ENCODE data around the gene SIN3B.

Gene SIN3B

GRCh38 chr19:16903347-16903746 lies 74.1 kb downstream of the SIN3B start:
- H3K9me3 ChIP-seq (ENCODE audit: insufficient read depth, low read depth, low read length), result peaks cover 6% of the 10 kb centered on the region
- no peak overlapping the region for H4K8ac ChIP-seq (ENCODE audit: low read depth, low read length)
- no peak overlapping the region for H3K4me2 ChIP-seq (ENCODE audit: low read length)
- H2BK12ac ChIP-seq (ENCODE audit: low read length), result no peak overlapping the region
- H4K12ac ChIP-seq (ENCODE audit: low read depth, low read length), result no peak overlapping the region
- H3K4ac ChIP-seq (ENCODE audit: low read depth, low read length), result no peak overlapping the region
- H3K23ac ChIP-seq (ENCODE audit: low read length), result no peak overlapping the region
- no peaks in the 10 kb centered on the region for H3K79me2 ChIP-seq (ENCODE audit: control insufficient read depth, insufficient read depth, low read length, poor library complexity)
- no peak overlapping the region for H3K14ac ChIP-seq (ENCODE audit: low read length)
- H3K27me3 ChIP-seq (ENCODE audit: insufficient read depth, low read length), result no peaks in the 10 kb centered on the region
- H4K91ac ChIP-seq (ENCODE audit: low read depth, low read length), result no peak overlapping the region
- no peak for DNase-seq
- H3K36me3 ChIP-seq (ENCODE audit: control insufficient read depth in 1 of 2, insufficient read depth in 2 of 2, low read length in 2 of 2), result no peaks in the 10 kb centered on the region
- no peak overlapping the region for H3K18ac ChIP-seq (ENCODE audit: low read length)
- H2AFZ ChIP-seq (ENCODE audit: insufficient read depth, low read length, poor library complexity), result no peak overlapping the region
- H3K9ac ChIP-seq (ENCODE audit: low read length), result no peak overlapping the region
- no peak overlapping the region for H2AK5ac ChIP-seq (ENCODE audit: low read length)
- no peak overlapping the region for H2BK5ac ChIP-seq (ENCODE audit: low read depth, low read length, poor library complexity)
- no peaks in the 10 kb centered on the region for H3K79me1 ChIP-seq (ENCODE audit: low read length)
- H3K4me3 ChIP-seq (ENCODE audit: low read depth, low read length), result no peak overlapping the region
- H2BK120ac ChIP-seq (ENCODE audit: insufficient read depth, low read length, poor library complexity), result no peak overlapping the region
- H3K27ac ChIP-seq (ENCODE audit: low read depth, low read length), result no peak overlapping the region
- H3K4me1 ChIP-seq (ENCODE audit: control insufficient read depth in 1 of 2, insufficient read depth in 2 of 2, low read length in 2 of 2), result no peaks in the 10 kb centered on the region
- WGBS (ENCODE audit: extremely low coverage, insufficient coverage, insufficient read length), result no CpG with 5 or more reads among the region's 7 CpGs

- Histone ChIP-seq H4K91ac (ENCODE audit: low read depth, low read length) (no peak overlapping the region), H3K27me3 (ENCODE audit: insufficient read depth, low read length) (no peaks in the 10 kb centered on the region), H3K36me3 (ENCODE audit: control insufficient read depth in 1 of 2, insufficient read depth in 2 of 2, low read length in 2 of 2) (no peaks in the 10 kb centered on the region), H3K4me3 (ENCODE audit: low read depth, low read length) (no peak overlapping the region), H3K23ac (ENCODE audit: low read length) (no peak overlapping the region), H4K8ac (ENCODE audit: low read depth, low read length) (no peak overlapping the region), H3K4me1 (ENCODE audit: control insufficient read depth in 1 of 2, insufficient read depth in 2 of 2, low read length in 2 of 2) (no peaks in the 10 kb centered on the region), H2AK5ac (ENCODE audit: low read length) (no peak overlapping the region), H3K9me3 (ENCODE audit: insufficient read depth, low read depth, low read length) (peaks cover 6% of the 10 kb centered on the region), H2BK12ac (ENCODE audit: low read length) (no peak overlapping the region), H3K18ac (ENCODE audit: low read length) (no peak overlapping the region), H3K79me2 (ENCODE audit: control insufficient read depth, insufficient read depth, low read length, poor library complexity) (no peaks in the 10 kb centered on the region), H4K12ac (ENCODE audit: low read depth, low read length) (no peak overlapping the region), H3K14ac (ENCODE audit: low read length) (no peak overlapping the region), H2BK5ac (ENCODE audit: low read depth, low read length, poor library complexity) (no peak overlapping the region), H2BK120ac (ENCODE audit: insufficient read depth, low read length, poor library complexity) (no peak overlapping the region), H3K79me1 (ENCODE audit: low read length) (no peaks in the 10 kb centered on the region), H2AFZ (ENCODE audit: insufficient read depth, low read length, poor library complexity) (no peak overlapping the region), H3K4ac (ENCODE audit: low read depth, low read length) (no peak overlapping the region), H3K27ac (ENCODE audit: low read depth, low read length) (no peak overlapping the region), H3K9ac (ENCODE audit: low read length) (no peak overlapping the region), H3K4me2 (ENCODE audit: low read length) (no peak overlapping the region)
- no peak for DNase-seq
- WGBS (ENCODE audit: extremely low coverage, insufficient coverage, insufficient read length), result no CpG with 5 or more reads among the region's 5 CpGs
Observed at GRCh38 chr19:16904599-16904998, 75.4 kb downstream of the SIN3B start.

GRCh38 chr19:16908759-16909158 lies 79.6 kb downstream of the SIN3B start:
- Histone ChIP-seq H3K79me2 (ENCODE audit: control insufficient read depth, insufficient read depth, low read length, poor library complexity) (no peaks in the 10 kb centered on the region), H3K4me3 (ENCODE audit: low read depth, low read length) (no peak overlapping the region), H3K4ac (ENCODE audit: low read depth, low read length) (no peak overlapping the region), H2AFZ (ENCODE audit: insufficient read depth, low read length, poor library complexity) (no peak overlapping the region), H3K18ac (ENCODE audit: low read length) (no peak overlapping the region), H4K12ac (ENCODE audit: low read depth, low read length) (no peak overlapping the region), H3K14ac (ENCODE audit: low read length) (no peak overlapping the region), H3K4me2 (ENCODE audit: low read length) (no peak overlapping the region), H3K36me3 (ENCODE audit: control insufficient read depth in 1 of 2, insufficient read depth in 2 of 2, low read length in 2 of 2) (no peaks in the 10 kb centered on the region), H3K27ac (ENCODE audit: low read depth, low read length) (no peak overlapping the region), H3K9ac (ENCODE audit: low read length) (no peak overlapping the region), H2AK5ac (ENCODE audit: low read length) (no peak overlapping the region), H3K4me1 (ENCODE audit: control insufficient read depth in 1 of 2, insufficient read depth in 2 of 2, low read length in 2 of 2) (no peaks in the 10 kb centered on the region), H3K27me3 (ENCODE audit: insufficient read depth, low read length) (peaks cover 2% of the 10 kb centered on the region), H2BK12ac (ENCODE audit: low read length) (no peak overlapping the region), H2BK5ac (ENCODE audit: low read depth, low read length, poor library complexity) (no peak overlapping the region), H3K79me1 (ENCODE audit: low read length) (no peaks in the 10 kb centered on the region), H3K23ac (ENCODE audit: low read length) (peak overlapping the region; percentile 47), H3K9me3 (ENCODE audit: insufficient read depth, low read depth, low read length) (peaks cover 15% of the 10 kb centered on the region), H4K91ac (ENCODE audit: low read depth, low read length) (no peak overlapping the region), H2BK120ac (ENCODE audit: insufficient read depth, low read length, poor library complexity) (no peak overlapping the region), H4K8ac (ENCODE audit: low read depth, low read length) (no peak overlapping the region)
- DNase-seq, result no peak
- no CpG with 5 or more reads among the region's 12 CpGs for WGBS (ENCODE audit: extremely low coverage, insufficient coverage, insufficient read length)

GRCh38 chr19:16911046-16911445 lies 81.8 kb downstream of the SIN3B start:
- Histone ChIP-seq H2BK120ac (ENCODE audit: insufficient read depth, low read length, poor library complexity) (no peak overlapping the region), H3K4ac (ENCODE audit: low read depth, low read length) (no peak overlapping the region), H2AFZ (ENCODE audit: insufficient read depth, low read length, poor library complexity) (no peak overlapping the region), H2BK5ac (ENCODE audit: low read depth, low read length, poor library complexity) (no peak overlapping the region), H3K14ac (ENCODE audit: low read length) (no peak overlapping the region), H3K79me1 (ENCODE audit: low read length) (no peaks in the 10 kb centered on the region), H3K27ac (ENCODE audit: low read depth, low read length) (no peak overlapping the region), H4K12ac (ENCODE audit: low read depth, low read length) (no peak overlapping the region), H3K4me3 (ENCODE audit: low read depth, low read length) (no peak overlapping the region), H3K9ac (ENCODE audit: low read length) (no peak overlapping the region), H4K91ac (ENCODE audit: low read depth, low read length) (no peak overlapping the region), H3K23ac (ENCODE audit: low read length) (no peak overlapping the region), H3K36me3 (ENCODE audit: control insufficient read depth in 1 of 2, insufficient read depth in 2 of 2, low read length in 2 of 2) (no peaks in the 10 kb centered on the region), H3K9me3 (ENCODE audit: insufficient read depth, low read depth, low read length) (peaks cover 23% of the 10 kb centered on the region), H3K4me2 (ENCODE audit: low read length) (no peak overlapping the region), H3K4me1 (ENCODE audit: control insufficient read depth in 1 of 2, insufficient read depth in 2 of 2, low read length in 2 of 2) (no peaks in the 10 kb centered on the region), H2AK5ac (ENCODE audit: low read length) (no peak overlapping the region), H3K27me3 (ENCODE audit: insufficient read depth, low read length) (peaks cover 2% of the 10 kb centered on the region), H2BK12ac (ENCODE audit: low read length) (no peak overlapping the region), H3K79me2 (ENCODE audit: control insufficient read depth, insufficient read depth, low read length, poor library complexity) (no peaks in the 10 kb centered on the region), H3K18ac (ENCODE audit: low read length) (no peak overlapping the region), H4K8ac (ENCODE audit: low read depth, low read length) (no peak overlapping the region)
- DNase-seq, result no peak
- no CpG with 5 or more reads among the region's 7 CpGs for WGBS (ENCODE audit: extremely low coverage, insufficient coverage, insufficient read length)

Data from trophoblast cell (in vitro differentiated cells and primary cell).